Right hindlimb (tissue), 1 donor: Measurements from ENCODE around the gene PTPRH.
"Not testable (repeated sequence)": the region's sequence is repeated elsewhere in the genome, so short reads cannot be mapped to it uniquely, and the experiment has no call there.

Source experiments
- DNase-seq: peaks from one replicate; pipeline ENCODE4 v3.0.0-alpha.2; 2018

Gene PTPRH

GRCh38 chr19:55158423-55158822 lies 50.9 kb downstream of the PTPRH start:
- DNase-seq = no peak

- no peak for DNase-seq
Measured at GRCh38 chr19:55157064-55157908, 52.0 kb downstream of the PTPRH start, which contains the start of gene TNNI3. TNNI3 (minus strand) TSS chr19:55157732; CDS start chr19:55157589, 143 bp downstream.

DNA sequence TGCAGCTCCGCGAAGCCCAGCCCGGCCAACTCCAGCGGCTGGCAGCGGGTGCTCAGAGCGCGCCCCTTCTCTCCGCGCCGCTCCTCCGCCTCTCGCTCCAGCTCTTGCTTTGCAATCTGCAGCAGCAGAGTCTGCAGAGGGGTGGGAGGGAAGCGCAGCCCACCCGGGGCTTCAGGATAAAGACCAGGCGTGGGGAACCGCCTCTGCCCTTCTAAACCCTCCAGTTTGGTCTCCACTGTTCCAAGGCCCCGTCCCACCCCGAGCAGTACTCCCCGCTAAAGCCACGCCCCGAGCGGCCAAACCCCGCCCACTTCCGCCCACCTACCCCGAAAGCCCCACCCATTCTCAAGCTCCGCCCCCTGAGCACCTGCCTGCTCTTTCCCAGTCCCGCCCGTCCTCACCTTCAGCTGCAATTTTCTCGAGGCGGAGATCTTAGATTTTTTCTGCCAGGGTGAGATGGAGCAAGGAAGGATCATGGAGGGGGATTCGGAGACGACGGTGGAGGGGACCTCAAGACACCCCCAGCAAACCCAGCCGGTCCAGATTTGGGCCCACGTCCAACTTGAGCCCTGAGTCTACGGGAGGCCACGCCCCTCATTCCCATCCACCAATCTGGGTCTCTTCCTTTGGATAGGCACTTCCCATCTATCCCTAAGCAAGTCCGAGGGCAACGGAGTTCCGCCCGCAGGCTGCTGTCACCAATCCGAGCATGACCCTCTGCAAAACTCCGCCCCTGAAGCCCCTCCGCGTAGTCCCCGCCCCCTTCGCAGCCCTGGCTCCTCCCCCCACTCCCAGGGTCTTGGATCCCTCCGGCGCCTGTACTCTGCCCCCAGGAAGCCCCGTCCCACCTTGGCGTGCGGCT lies 52.9 kb downstream of the PTPRH start:
- no peak for DNase-seq

DNA sequence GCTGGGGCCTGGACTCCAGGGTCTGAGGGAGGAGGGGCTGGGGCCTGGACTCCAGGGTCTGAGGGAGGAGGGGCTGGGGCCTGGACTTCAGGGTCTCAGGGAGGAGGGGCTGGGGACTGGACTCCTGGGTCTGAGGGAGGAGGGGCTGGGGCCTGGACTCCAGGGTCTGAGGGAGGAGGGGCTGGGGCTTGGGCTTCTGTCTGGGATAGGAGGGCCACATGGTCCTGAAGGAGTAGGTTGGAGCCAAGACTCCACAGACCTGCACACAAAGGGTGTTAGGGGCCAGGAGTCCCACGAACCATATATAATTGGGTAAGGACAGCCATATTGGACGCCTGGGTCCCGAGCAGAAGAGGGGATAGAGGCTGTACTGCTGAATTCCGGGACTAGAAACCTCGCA lies 53.5 kb downstream of the PTPRH start:
- DNase-seq = not testable (repeated sequence)

GRCh38 chr19:55153652-55154264 lies 55.5 kb downstream of the PTPRH start:
- DNase-seq = no peak

- DNase-seq = no peak
Measured at GRCh38 chr19:55152017-55152416, 57.3 kb downstream of the PTPRH start.

GRCh38 chr19:55149078-55150003 lies 60.0 kb downstream of the PTPRH start, which contains the start of gene TNNT1:
TNNT1 (minus strand) TSS chr19:55149206; CDS start chr19:55147157, 2,049 bp downstream.
- DNase-seq = peak; percentile 69

DNA sequence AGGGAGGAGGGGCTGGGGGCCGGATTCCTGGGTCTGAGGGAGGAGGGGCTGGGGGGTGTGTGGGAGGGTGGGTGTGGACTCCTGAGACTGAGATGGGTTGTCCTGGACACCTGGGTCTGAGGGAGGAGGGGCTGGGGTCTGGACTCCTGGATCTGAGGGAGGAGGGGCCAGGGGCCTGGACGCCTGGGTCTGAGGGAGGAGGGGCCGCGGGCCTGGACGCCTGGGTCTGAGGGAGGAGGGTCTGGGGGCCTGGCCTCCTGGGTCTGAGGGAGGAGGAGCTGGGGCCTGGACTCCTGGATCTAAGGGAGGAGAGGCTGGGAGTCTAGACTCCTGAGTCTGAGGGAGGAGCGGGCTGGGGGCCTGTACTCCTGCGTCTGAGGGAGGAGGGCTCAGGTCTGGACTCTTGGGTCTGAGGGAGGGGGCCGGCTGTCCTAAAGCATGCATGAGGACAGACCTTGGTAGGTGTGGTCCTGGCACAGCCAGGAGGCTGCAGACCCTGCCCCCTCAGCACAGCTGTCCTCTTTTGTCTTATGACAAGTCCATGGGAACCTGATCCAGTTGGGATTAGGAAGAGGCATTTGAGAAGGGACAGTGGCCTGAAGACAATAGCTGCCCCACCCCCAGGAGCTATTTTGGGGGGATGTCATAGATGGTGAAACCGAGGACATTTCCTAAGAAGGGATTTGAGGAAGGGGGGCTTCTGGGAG lies 61.6 kb downstream of the PTPRH start:
- DNase-seq = peak; percentile 76

DNA sequence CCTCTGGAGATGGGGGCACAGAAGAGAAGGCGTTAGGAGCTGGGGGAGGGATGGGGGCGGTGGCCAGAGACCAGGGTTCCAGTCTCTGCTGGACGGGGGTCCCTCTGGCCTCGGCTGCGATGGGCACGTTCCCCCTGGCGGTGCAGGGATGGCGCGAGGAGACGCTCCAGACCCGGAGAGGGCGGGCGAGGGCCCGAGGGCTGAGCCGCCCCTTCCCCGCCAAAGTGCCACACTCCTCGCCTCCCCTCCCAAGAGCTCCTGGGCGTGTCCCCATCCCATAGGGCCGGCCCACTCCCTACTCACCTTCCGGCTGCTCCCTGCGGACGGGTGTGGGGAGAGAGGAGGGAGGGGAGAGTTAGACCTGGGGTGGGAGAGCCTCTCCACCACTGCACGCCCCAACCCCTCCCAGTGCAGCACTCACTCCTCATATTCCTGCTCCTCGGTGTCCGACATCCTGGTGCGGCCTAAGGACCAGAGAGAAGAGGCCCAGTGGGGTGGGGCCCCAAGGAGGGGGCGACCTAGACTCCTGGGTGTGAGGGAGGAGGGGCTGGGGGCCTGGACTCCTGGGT lies 62.5 kb downstream of the PTPRH start:
- DNase-seq = no peak

DNA sequence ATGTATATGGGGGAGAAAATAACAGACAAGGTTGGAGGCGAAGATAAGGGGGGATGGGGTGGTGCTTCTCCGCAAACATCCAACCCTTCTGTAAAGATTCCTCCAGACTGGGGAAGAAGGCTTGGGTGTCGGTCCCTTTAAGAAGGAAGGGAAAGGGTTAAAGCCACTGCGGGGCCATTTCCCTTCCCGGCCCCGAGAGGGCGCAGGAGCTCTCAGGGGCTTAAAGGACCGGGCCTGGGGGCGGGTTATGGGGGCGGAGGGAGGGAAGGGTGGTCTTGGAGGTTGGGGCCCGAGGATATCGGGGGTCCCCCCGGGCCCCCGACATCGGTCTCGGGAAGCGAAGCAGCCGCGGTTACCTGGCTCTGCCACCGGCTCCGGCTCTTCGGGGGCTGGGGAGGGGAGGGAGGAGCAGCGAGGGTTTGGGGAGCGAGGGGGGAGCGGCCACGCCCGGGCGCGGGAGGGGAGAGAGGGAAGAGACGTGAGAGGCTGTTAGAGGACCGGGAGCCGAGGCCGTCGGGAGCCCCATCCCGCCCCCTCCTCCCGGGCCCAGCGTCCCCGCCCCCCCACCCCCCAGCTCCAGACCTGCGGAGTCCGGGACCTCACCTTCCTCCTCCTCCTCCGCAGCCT lies 63.1 kb downstream of the PTPRH start:
- no peak for DNase-seq

- DNase-seq = no peak
Measured at GRCh38 chr19:55145232-55145631, 64.1 kb downstream of the PTPRH start.

- peak; percentile 21 for DNase-seq
Measured at GRCh38 chr19:55141696-55142095, 67.6 kb downstream of the PTPRH start.

DNA sequence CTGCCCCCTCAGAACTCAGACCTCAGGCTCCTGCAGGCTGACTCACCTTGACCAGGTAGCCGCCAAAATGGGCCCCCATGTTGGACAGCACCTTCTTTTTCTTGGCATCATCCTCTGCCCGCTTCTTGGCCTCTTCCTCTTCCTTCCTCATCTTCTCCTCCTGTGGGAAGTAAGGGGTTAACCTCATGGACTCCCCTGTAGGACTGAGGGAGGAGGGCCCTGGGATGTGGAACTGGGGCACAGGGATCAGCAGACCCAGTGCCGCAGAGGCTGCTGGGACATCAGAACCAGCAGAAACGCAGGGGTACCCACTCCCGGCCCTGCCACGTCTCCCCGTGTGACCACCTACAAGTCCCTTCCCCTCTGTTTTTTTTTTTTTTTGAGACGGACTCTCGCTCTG lies 71.4 kb downstream of the PTPRH start:
- no peak for DNase-seq

DNA sequence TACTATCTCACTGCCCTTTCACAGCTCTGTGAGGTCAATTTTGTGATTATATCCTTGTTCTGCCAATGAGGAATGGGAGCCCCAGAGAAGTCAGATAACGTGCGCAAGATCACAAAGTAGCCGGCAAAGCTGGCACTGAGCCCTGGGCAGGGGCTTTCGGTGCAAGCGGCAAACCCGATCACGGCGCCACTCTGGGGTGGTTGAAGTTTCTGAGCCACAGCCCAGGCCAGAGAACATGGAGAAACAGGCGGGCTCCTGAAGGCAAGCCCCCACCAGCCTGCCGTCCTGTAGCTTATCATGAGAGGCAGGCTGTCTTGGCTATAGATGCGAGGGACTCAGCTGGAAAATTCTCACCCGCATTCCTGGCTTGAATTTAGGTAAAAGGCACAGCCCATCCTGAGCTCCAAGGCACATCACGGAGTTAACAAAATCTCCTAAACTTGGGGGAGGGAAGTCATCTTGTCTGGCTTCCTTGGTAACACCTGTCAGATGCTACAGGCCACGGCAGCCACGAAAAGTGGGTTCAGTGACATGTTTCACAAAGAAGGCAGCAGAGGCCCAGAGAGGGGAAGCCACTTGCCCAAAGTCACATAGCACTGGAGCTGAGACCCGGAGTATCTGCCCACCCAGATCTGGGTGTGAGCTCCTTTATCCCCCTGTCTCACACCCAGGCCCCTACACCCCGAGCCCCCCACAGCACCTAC lies 72.8 kb downstream of the PTPRH start:
- no peak for DNase-seq

DNA sequence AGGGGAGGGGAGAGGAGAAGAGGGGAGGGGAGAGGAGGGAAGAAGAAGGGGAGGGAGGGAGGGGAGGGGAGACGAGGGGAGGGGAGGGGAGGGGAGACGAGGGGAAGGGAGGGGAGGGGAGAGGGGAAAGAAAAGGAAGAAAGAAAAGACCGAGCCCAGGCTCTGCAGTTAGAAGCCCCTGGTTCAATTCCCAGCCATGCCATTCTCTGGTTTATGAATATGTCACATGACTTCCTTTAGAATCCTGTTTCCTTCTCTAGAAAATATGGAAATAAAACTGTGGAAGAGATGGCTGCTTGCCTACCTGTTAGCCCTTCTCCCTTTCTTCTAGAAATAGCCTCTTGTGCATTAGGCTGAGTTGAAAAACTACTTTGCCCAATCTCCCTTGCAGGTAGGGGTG lies 74.6 kb downstream of the PTPRH start:
- no peak for DNase-seq

GRCh38 chr19:55133639-55134444 lies 75.5 kb downstream of the PTPRH start:
- DNase-seq = no peak

DNA sequence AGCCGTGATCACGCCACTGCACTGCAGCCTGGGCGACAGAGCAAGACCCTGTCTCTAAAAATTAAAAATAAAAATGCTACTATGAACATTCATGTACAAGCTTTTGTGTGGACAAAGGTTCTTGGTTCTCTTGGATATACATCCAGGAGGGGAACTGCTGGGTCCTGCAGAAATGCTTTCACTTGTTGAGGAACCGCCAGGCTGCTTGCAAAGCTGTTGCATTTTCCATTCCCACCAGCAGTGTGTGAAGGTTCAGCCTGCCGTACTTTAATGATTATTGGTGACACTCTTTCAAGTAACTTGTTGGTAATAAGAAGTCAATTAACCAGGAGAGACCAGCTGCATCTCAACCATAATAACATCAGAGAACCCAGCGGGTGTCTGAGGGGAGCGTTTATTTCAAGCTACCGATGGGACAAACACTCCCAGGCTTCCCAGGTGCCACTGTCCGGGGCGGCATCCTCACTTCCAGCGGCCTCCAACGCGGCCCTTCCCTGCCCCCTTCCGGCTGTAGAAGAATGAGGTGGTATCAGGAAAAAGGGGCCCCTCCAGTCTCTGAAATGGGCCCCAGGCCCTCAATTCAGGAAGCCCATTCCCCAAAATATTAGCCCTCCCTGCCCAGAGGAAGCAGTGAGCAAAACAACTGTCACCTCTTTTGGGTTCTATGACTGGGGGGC lies 76.7 kb downstream of the PTPRH start:
- DNase-seq = no peak

DNA sequence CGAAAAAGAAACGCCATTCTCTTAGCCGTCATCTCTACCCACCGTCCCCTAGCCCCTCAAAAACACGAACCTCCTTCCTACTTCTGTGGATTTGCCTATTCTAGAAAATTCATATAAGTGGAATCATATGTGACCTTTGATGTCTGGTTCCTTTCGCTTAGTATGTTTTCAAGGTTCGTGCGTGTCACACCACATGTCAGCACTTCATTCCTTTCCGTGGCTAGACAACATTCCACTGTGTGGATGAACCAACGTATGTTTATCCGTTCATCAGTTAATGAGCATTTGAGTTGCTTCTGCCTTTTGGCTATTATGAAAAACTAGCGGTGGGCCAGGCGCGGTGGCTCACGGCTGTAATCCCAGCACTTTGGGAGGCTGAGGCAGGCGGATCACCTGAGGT lies 77.9 kb downstream of the PTPRH start:
- DNase-seq = no peak
